ENCODE data around the gene ZNRF1. TPM values are rescaled to one million over a fixed set of nuclear protein-coding genes. Genes with fewer than 3 reads are reported as not detected.

The ZNRF1 gene
- total and polyA plus RNA-seq, 2 of the 13 experiments (the other 11 are each of a cell fraction or from before 2014, with no cell fraction given) = 43.9 to 58.7 TPM

DNA sequence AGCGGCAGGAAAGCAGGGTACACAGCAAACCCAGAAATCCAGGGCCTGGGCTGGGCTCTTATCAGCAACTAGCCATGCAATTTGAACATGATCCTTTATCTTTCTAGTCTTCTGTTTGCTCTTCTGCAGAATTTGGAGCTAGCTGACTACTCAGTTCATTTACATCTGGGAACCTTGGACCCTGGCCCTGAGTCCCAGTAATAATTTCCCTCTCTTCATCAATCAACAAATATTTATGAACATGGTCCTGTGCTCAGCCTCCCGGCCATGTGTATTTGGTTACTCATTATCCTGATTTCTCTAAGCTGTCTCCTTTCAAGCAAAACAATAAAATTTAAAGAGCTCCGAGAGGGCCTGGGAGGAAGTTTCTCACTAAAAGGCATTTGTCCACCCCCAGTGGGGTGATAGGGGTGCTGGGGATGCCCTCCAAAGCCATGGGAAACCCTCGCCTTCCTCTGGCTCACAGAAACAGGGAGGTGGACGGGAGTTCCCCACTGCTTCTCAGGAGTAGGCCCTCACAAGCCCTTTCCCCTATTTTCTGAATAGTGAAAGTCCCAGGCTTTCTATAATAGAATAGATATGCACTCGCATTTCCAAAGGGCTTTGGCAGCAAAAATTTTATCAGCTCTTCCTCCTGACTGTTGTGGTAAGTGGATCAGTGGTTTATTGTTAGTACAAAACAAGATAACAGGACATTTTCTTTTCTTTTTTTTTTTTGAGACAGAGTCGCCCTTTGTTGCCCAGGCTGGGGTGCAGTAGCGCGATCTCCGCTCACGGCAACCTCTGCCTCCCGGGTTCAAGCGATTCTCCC is 7.0 kb upstream of the ZNRF1 start (continued):
- TF ChIP-seq, protein P1, sequence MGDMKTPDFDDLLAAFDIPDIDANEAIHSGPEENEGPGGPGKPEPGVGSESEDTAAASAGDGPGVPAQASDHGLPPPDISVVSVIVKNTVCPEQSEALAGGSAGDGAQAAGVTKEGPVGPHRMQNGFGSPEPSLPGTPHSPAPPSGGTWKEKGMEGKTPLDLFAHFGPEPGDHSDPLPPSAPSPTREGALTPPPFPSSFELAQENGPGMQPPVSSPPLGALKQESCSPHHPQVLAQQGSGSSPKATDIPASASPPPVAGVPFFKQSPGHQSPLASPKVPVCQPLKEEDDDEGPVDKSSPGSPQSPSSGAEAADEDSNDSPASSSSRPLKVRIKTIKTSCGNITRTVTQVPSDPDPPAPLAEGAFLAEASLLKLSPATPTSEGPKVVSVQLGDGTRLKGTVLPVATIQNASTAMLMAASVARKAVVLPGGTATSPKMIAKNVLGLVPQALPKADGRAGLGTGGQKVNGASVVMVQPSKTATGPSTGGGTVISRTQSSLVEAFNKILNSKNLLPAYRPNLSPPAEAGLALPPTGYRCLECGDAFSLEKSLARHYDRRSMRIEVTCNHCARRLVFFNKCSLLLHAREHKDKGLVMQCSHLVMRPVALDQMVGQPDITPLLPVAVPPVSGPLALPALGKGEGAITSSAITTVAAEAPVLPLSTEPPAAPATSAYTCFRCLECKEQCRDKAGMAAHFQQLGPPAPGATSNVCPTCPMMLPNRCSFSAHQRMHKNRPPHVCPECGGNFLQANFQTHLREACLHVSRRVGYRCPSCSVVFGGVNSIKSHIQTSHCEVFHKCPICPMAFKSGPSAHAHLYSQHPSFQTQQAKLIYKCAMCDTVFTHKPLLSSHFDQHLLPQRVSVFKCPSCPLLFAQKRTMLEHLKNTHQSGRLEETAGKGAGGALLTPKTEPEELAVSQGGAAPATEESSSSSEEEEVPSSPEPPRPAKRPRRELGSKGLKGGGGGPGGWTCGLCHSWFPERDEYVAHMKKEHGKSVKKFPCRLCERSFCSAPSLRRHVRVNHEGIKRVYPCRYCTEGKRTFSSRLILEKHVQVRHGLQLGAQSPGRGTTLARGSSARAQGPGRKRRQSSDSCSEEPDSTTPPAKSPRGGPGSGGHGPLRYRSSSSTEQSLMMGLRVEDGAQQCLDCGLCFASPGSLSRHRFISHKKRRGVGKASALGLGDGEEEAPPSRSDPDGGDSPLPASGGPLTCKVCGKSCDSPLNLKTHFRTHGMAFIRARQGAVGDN (CRISPR knock-in tag; IDR thresholded peaks at IDR 0.05) = peak; percentile 44
- no peak for TF ChIP-seq ZNF589 (CRISPR knock-in tag; conservative IDR thresholded peaks at IDR 0.05)
- TF ChIP-seq ZNF260 (CRISPR knock-in tag; IDR thresholded peaks at IDR 0.05; ENCODE audit: borderline replicate concordance, low read depth) = no peak
- TF ChIP-seq MYC (CRISPR knock-in tag; IDR thresholded peaks at IDR 0.05; ENCODE audit: borderline replicate concordance) = peak; percentile 67; the same call in 1 of the 2 replicates
- TF ChIP-seq, protein P2, sequence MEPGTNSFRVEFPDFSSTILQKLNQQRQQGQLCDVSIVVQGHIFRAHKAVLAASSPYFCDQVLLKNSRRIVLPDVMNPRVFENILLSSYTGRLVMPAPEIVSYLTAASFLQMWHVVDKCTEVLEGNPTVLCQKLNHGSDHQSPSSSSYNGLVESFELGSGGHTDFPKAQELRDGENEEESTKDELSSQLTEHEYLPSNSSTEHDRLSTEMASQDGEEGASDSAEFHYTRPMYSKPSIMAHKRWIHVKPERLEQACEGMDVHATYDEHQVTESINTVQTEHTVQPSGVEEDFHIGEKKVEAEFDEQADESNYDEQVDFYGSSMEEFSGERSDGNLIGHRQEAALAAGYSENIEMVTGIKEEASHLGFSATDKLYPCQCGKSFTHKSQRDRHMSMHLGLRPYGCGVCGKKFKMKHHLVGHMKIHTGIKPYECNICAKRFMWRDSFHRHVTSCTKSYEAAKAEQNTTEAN (CRISPR knock-in tag; conservative IDR thresholded peaks at IDR 0.05) = 0 out of 2 replicates have a peak, but pooled peaks have one; percentile 6
- TF ChIP-seq, protein P3, sequence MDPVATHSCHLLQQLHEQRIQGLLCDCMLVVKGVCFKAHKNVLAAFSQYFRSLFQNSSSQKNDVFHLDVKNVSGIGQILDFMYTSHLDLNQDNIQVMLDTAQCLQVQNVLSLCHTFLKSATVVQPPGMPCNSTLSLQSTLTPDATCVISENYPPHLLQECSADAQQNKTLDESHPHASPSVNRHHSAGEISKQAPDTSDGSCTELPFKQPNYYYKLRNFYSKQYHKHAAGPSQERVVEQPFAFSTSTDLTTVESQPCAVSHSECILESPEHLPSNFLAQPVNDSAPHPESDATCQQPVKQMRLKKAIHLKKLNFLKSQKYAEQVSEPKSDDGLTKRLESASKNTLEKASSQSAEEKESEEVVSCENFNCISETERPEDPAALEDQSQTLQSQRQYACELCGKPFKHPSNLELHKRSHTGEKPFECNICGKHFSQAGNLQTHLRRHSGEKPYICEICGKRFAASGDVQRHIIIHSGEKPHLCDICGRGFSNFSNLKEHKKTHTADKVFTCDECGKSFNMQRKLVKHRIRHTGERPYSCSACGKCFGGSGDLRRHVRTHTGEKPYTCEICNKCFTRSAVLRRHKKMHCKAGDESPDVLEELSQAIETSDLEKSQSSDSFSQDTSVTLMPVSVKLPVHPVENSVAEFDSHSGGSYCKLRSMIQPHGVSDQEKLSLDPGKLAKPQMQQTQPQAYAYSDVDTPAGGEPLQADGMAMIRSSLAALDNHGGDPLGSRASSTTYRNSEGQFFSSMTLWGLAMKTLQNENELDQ (CRISPR knock-in tag; IDR thresholded peaks at IDR 0.05; ENCODE audit: borderline replicate concordance) = no peak
- TF ChIP-seq, protein P4, sequence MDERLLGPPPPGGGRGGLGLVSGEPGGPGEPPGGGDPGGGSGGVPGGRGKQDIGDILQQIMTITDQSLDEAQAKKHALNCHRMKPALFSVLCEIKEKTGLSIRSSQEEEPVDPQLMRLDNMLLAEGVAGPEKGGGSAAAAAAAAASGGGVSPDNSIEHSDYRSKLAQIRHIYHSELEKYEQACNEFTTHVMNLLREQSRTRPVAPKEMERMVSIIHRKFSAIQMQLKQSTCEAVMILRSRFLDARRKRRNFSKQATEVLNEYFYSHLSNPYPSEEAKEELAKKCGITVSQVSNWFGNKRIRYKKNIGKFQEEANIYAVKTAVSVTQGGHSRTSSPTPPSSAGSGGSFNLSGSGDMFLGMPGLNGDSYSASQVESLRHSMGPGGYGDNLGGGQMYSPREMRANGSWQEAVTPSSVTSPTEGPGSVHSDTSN (CRISPR knock-in tag; IDR thresholded peaks at IDR 0.05) = no peak
- TF ChIP-seq, protein P5, sequence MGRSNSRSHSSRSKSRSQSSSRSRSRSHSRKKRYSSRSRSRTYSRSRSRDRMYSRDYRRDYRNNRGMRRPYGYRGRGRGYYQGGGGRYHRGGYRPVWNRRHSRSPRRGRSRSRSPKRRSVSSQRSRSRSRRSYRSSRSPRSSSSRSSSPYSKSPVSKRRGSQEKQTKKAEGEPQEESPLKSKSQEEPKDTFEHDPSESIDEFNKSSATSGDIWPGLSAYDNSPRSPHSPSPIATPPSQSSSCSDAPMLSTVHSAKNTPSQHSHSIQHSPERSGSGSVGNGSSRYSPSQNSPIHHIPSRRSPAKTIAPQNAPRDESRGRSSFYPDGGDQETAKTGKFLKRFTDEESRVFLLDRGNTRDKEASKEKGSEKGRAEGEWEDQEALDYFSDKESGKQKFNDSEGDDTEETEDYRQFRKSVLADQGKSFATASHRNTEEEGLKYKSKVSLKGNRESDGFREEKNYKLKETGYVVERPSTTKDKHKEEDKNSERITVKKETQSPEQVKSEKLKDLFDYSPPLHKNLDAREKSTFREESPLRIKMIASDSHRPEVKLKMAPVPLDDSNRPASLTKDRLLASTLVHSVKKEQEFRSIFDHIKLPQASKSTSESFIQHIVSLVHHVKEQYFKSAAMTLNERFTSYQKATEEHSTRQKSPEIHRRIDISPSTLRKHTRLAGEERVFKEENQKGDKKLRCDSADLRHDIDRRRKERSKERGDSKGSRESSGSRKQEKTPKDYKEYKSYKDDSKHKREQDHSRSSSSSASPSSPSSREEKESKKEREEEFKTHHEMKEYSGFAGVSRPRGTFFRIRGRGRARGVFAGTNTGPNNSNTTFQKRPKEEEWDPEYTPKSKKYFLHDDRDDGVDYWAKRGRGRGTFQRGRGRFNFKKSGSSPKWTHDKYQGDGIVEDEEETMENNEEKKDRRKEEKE (IDR thresholded peaks at IDR 0.05) = no peak
- TF ChIP-seq TBX3 (IDR thresholded peaks at IDR 0.05; ENCODE audit: borderline replicate concordance) = peak; percentile 38; the same call in 1 of the 2 replicates
- peak; percentile 79; the same call in 1 of the 2 replicates for TF ChIP-seq ZNF792 (CRISPR knock-in tag; IDR thresholded peaks at IDR 0.05)
- no peak for TF ChIP-seq SMARCE1 (IDR thresholded peaks at IDR 0.05; ENCODE audit: borderline replicate concordance)

All from HepG2 (cell line).